Natural killer cell (primary cell): ENCODE results near the gene MRPS25. TPM values are rescaled to one million over a fixed set of nuclear protein-coding genes. Genes with fewer than 3 reads are reported as not detected.

Experiments
- ATAC-seq, 3 donors: fragments of 150-1000 bp in 2 of 3; fragments of 200-7000 bp in 1 of 3; cut with Tn5 transposase; 1 replicate in 1 of 3; 2 replicates in 2 of 3; pipeline ENCODE4 v1.10.0; 2021; ENCODE audit warnings: mild to moderate bottlenecking in 2 of 3, moderate library complexity in 2 of 3
- DNase-seq, 2 donors: peaks; one replicate each; pipeline versions ENCODE4 v3.0.0 to v3.0.0-alpha.2; 2013 to 2021; ENCODE audit warnings: mixed read lengths in 1 of 2
- H3K27ac ChIP-seq: one replicate; pipeline ENCODE4 v1.5.1; 2013; ENCODE audit warnings: mild to moderate bottlenecking, low read length
- H3K27me3 ChIP-seq: one replicate; pipeline ENCODE4 v1.6.1; 2013; ENCODE audit warnings: low read length; ENCODE audit not compliant: control insufficient read depth, insufficient read depth
- H3K36me3 ChIP-seq: one replicate; pipeline ENCODE4 v1.6.1; 2013; ENCODE audit warnings: low read length; ENCODE audit not compliant: control insufficient read depth, insufficient read depth
- H3K4me1 ChIP-seq: one replicate; pipeline ENCODE4 v1.6.1; 2013; ENCODE audit warnings: low read length; ENCODE audit not compliant: control insufficient read depth, insufficient read depth
- H3K4me3 ChIP-seq: one replicate; pipeline ENCODE4 v1.5.1; 2013; ENCODE audit warnings: low read length
- H3K9me3 ChIP-seq: one replicate; pipeline ENCODE4 v1.6.1; 2013; ENCODE audit warnings: low read length; ENCODE audit not compliant: control insufficient read depth, insufficient read depth
- H3K27ac Mint-ChIP-seq, 2 donors: one replicate each; pipeline ENCODE4 v1.8.0; 2022; ENCODE audit warnings: mild to moderate bottlenecking in 2 of 2, mixed read lengths in 2 of 2, moderate library complexity in 1 of 2
- H3K27me3 Mint-ChIP-seq, 2 donors: one replicate each; pipeline ENCODE4 v1.8.0; 2022; ENCODE audit warnings: low read depth in 2 of 2, mixed read lengths in 2 of 2
- H3K36me3 Mint-ChIP-seq: one replicate; pipeline ENCODE4 v1.8.0; 2022; ENCODE audit warnings: mixed read lengths
- H3K4me1 Mint-ChIP-seq, 2 donors: one replicate each; pipeline ENCODE4 v1.8.0; 2022; ENCODE audit warnings: mixed read lengths in 2 of 2
- H3K4me3 Mint-ChIP-seq: one replicate; pipeline ENCODE4 v1.8.0; 2022; ENCODE audit warnings: mild to moderate bottlenecking, moderate library complexity, mixed read lengths
- H3K9me3 Mint-ChIP-seq, 2 donors: one replicate each; pipeline ENCODE4 v1.8.0; 2022; ENCODE audit warnings: mixed read lengths in 2 of 2
- CTCF ChIP-seq: fragments of 200-600 bp; IDR thresholded peaks from one replicate; pipeline ENCODE4 v1.8.0; 2022; ENCODE audit warnings: antibody characterized with exemption
- WGBS: methylation state at CpG from one replicate; pipeline ENCODE4 v1.1.7; 2013; ENCODE audit warnings: missing lambda C conversion rate; ENCODE audit not compliant: insufficient coverage; 5-methylcytosine and 5-hydroxymethylcytosine counted together
- intact Hi-C: fragments of 100-400 bp; cut with micrococcal nuclease; formaldehyde crosslinking; loops from one replicate; pipeline ENCODE4 v1.14.2; 2022
- total RNA-seq, 4 donors: library from RNA; stranded (reverse); fragments of 120-200 nt in 1 of 4; gene quantifications; one replicate each; pipeline versions ENCODE4 v1.2.3 to v1.2.4, GENCODE V29; 2013 to 2022

Gene MRPS25
- total RNA-seq, 3 donors from 2014 or later (not counting 1 experiment from before 2014, with no cell fraction given), result 32.3 to 41.4 (median 41.4) TPM

- Mint-ChIP-seq H3K36me3 (no peaks in the 10 kb centered on the region), H3K27ac (no peak overlapping the region), H3K4me1 (peaks cover under 1 to 25% of the 10 kb centered on the region in 2 donors), H3K27me3 (no peaks in the 10 kb centered on the region), H3K4me3 (no peak overlapping the region), H3K9me3 (no peaks in the 10 kb centered on the region)
- TF ChIP-seq CTCF, result no peak
- no peaks in the 10 kb centered on the region for H3K27me3 ChIP-seq
- WGBS, result 96% methylated on average over 2 of the region's 2 CpGs
- no peak for DNase-seq
- H3K4me3 ChIP-seq, result no peak overlapping the region
- peaks cover 19% of the 10 kb centered on the region for H3K4me1 ChIP-seq
- ATAC-seq, result no peak
- intact Hi-C loops, result no loop called here
- H3K27ac ChIP-seq, result no peak overlapping the region
- no peaks in the 10 kb centered on the region for H3K9me3 ChIP-seq
- peaks cover 55% of the 10 kb centered on the region for H3K36me3 ChIP-seq
These were observed 15.5 kb downstream of the MRPS25 start for GRCh38 chr3:15049584-15049983.

- DNase-seq (no peak), ATAC-seq (no peak)
- no peaks in the 10 kb centered on the region for H3K4me1 Mint-ChIP-seq
- Histone ChIP-seq H3K9me3 (no peaks in the 10 kb centered on the region), H3K27me3 (no peaks in the 10 kb centered on the region), H3K4me1 (peaks cover 2% of the 10 kb centered on the region), H3K4me3 (no peak overlapping the region), H3K36me3 (peaks cover 79% of the 10 kb centered on the region), H3K27ac (no peak overlapping the region)
- H3K9me3 Mint-ChIP-seq, result no peaks in the 10 kb centered on the region
- intact Hi-C loops, result no loop called here
- 96% methylated on average over 1 of the region's 1 CpG for WGBS
- TF ChIP-seq CTCF, result no peak
- H3K27ac Mint-ChIP-seq, result peak overlapping the region; percentile 1 to 11
- H3K36me3 Mint-ChIP-seq, result peaks cover 9% of the 10 kb centered on the region
- no peaks in the 10 kb centered on the region for H3K27me3 Mint-ChIP-seq
- H3K4me3 Mint-ChIP-seq, result no peak overlapping the region
These were observed 19.4 kb downstream of the MRPS25 start for GRCh38 chr3:15045667-15046066.

GRCh38 chr3:15044326-15044725 is 20.8 kb downstream of the MRPS25 start:
- Histone ChIP-seq H3K4me3 (no peak overlapping the region), H3K27me3 (no peaks in the 10 kb centered on the region), H3K27ac (no peak overlapping the region), H3K4me1 (no peaks in the 10 kb centered on the region), H3K36me3 (peaks cover 82% of the 10 kb centered on the region), H3K9me3 (no peaks in the 10 kb centered on the region)
- no peaks in the 10 kb centered on the region for H3K9me3 Mint-ChIP-seq
- TF ChIP-seq CTCF, result no peak
- ATAC-seq, result no peak
- intact Hi-C loops, result no loop called here
- H3K4me1 Mint-ChIP-seq, result no peaks in the 10 kb centered on the region
- peak overlapping the region; percentile 11 to 54 for H3K27ac Mint-ChIP-seq
- H3K27me3 Mint-ChIP-seq, result no peaks in the 10 kb centered on the region
- 76% methylated on average over 7 of the region's 7 CpGs for WGBS
- peaks cover 9% of the 10 kb centered on the region for H3K36me3 Mint-ChIP-seq
- no peak for DNase-seq
- no peak overlapping the region for H3K4me3 Mint-ChIP-seq

- Mint-ChIP-seq H3K9me3 (no peaks in the 10 kb centered on the region), H3K4me1 (no peaks in the 10 kb centered on the region), H3K4me3 (no peak overlapping the region), H3K27ac (no peak overlapping the region), H3K36me3 (peaks cover 9% of the 10 kb centered on the region), H3K27me3 (no peaks in the 10 kb centered on the region)
- no peaks in the 10 kb centered on the region for H3K4me1 ChIP-seq
- intact Hi-C loops, result no loop called here
- no peaks in the 10 kb centered on the region for H3K27me3 ChIP-seq
- no peak overlapping the region for H3K27ac ChIP-seq
- no peak for TF ChIP-seq CTCF
- DNase-seq, result no peak
- ATAC-seq, result no peak
- H3K9me3 ChIP-seq, result no peaks in the 10 kb centered on the region
- peaks cover 82% of the 10 kb centered on the region for H3K36me3 ChIP-seq
- no peak overlapping the region for H3K4me3 ChIP-seq
- WGBS, result 95% methylated on average over 11 of the region's 11 CpGs
These were observed 21.5 kb downstream of the MRPS25 start for GRCh38 chr3:15043408-15044171.
